Measurements from ENCODE around the gene RPH3AL.

DNA sequence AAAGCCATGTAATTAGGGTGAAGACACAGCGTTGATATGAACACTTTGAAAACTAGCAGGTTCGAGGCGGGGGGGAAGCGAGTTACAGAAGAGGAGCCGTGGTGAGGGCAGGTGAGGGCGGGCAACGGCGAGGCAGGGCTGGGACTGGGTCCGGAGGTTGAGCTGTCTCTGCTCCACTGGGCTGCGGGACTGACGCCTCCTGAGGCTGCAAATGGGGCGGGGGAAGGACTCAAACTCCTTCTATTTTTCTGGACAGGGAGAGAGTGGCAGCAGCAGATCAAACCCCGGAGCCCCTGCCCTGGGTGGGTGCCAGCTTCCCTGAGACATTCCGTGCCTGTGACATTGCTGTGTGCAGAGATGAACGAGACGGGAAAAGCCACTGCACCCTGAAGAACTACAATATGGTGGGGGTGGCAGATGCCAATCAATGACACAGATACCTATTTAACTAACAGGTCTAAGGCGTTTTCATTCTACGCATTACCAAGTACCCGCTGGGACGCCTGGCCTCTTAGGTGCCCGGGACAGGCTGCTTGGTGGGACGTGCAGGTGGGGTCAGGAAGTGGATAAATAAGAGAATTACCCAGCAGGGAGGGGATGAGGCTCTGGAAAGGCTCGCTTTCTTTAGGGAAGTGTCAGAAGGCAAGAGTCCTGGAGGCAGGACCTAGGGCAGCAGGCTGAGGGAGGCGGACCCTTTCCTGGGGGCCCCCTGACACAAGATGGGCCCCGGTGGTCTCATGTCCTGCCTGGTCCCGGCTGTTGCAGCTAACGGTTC lies 30.4 kb downstream of the RPH3AL start:
- no peak for TF ChIP-seq POLR2A (IDR thresholded peaks at IDR 0.05)
- no peak for TF ChIP-seq CTCF (IDR thresholded peaks at IDR 0.05)
- TF ChIP-seq POLR2AphosphoS5 (IDR thresholded peaks at IDR 0.05) = no peak
- TF ChIP-seq EP300 (IDR thresholded peaks at IDR 0.05; ENCODE audit: low read depth) = no peak

Measured in transverse colon (tissue), 4 donors.